Mucosa of stomach (tissue), 1 donor: ENCODE measurements around the gene PHACTR1.

Experiments
- H3K27me3 ChIP-seq: one replicate; pipeline ENCODE4 v1.7.0; 2013; ENCODE audit warnings: mild to moderate bottlenecking, low read length; ENCODE audit not compliant: control insufficient read depth, insufficient read depth
- H3K36me3 ChIP-seq: one replicate; pipeline ENCODE4 v1.7.0; 2013; ENCODE audit warnings: low read length; ENCODE audit not compliant: control insufficient read depth, insufficient read depth
- H3K4me1 ChIP-seq: one replicate; pipeline ENCODE4 v1.7.0; 2013; ENCODE audit warnings: mild to moderate bottlenecking, low read length; ENCODE audit not compliant: control insufficient read depth, insufficient read depth
- H3K4me3 ChIP-seq: one replicate; pipeline ENCODE4 v1.7.0; 2013; ENCODE audit warnings: low read length
- H3K9ac ChIP-seq: one replicate; pipeline ENCODE4 v1.7.0; 2013; ENCODE audit warnings: mild to moderate bottlenecking, low read length, moderate library complexity
- H3K9me3 ChIP-seq: one replicate; pipeline ENCODE4 v1.7.0; 2013; ENCODE audit warnings: mild to moderate bottlenecking, low read length, moderate library complexity; ENCODE audit not compliant: control insufficient read depth
- donor health status: Pancreatic carcinoma.

Gene PHACTR1

DNA sequence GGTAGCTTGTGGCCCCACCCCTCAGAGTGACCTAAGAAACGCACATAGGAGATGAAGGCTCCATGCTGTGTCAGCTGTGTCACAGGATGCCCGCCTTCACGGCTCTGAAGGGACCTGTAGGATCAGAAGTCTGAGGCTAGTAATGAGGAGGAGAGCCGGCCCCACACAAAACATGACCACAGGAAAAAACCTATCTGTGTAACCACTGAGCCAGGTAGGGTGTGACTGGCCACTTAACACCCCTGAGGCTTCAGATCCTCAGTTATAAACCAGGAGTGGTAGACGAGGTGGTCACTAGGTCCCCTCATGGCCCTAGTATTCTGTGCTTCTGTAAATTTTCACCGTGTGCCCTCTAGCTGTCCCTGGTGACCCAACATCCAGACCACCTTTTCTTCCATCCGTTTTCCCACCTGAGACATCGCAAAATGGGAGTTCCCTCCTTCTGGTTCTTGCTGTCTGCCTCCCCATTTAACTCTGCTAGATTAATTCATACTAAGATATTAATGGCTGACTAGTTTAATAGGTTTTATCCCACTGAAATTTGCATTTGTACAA is 558.9 kb downstream of the PHACTR1 start:
- Histone ChIP-seq H3K4me1 (no peaks in the 10 kb centered on the region), H3K36me3 (no peaks in the 10 kb centered on the region), H3K9ac (no peak overlapping the region), H3K9me3 (no peaks in the 10 kb centered on the region), H3K4me3 (no peak overlapping the region), H3K27me3 (no peaks in the 10 kb centered on the region)

- Histone ChIP-seq H3K4me1 (no peaks in the 10 kb centered on the region), H3K36me3 (no peaks in the 10 kb centered on the region), H3K9ac (no peak overlapping the region), H3K27me3 (no peaks in the 10 kb centered on the region), H3K4me3 (no peak overlapping the region), H3K9me3 (no peaks in the 10 kb centered on the region)
Measured at GRCh38 chr6:13277231-13277630, 560.7 kb downstream of the PHACTR1 start.

GRCh38 chr6:13278164-13278563 is 561.6 kb downstream of the PHACTR1 start:
- Histone ChIP-seq H3K36me3 (no peaks in the 10 kb centered on the region), H3K27me3 (no peaks in the 10 kb centered on the region), H3K4me3 (no peak overlapping the region), H3K4me1 (no peaks in the 10 kb centered on the region), H3K9ac (no peak overlapping the region), H3K9me3 (no peaks in the 10 kb centered on the region)

DNA sequence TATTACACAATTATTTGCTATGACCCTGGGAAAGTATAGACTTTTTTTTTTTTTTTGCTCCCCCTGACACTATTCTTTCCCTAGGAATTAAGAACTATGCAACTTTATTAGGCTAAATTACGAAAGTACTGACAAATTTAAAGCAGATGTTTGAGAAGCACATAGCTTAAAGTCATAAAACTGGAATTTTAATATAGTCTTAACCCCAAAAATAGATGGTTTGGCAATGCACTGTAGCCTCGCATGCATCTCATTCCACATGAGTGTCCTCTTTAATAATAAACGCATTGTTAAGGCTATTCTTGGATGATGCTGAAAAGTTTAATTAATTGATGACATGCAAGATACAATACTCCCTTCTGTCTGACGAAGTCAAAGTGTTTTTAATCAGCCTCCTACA is 562.4 kb downstream of the PHACTR1 start:
- Histone ChIP-seq H3K9me3 (no peaks in the 10 kb centered on the region), H3K36me3 (no peaks in the 10 kb centered on the region), H3K4me3 (no peak overlapping the region), H3K27me3 (no peaks in the 10 kb centered on the region), H3K9ac (no peak overlapping the region), H3K4me1 (no peaks in the 10 kb centered on the region)

DNA sequence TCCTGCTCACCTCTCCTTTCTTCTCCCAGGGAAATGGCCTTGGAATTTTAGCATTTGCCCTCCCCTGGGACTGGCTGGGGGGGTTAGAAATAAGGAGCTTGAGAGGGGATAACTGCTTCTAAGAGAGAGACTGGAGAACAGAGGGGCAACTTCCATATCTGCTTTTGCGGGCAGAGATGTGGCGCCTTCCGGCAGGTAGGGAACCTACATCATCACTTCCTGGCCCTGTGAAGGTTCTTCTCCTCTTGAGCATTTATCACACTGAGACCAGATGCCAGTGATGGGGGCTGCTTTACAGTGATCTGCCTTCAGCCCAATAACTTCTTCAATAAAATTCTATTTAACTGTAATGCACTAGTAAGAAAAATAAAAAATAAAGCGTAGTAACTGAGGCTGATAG is 563.7 kb downstream of the PHACTR1 start:
- H3K4me3 ChIP-seq: no peak overlapping the region
- no peaks in the 10 kb centered on the region for H3K27me3 ChIP-seq
- H3K4me1 ChIP-seq: no peaks in the 10 kb centered on the region
- no peaks in the 10 kb centered on the region for H3K9me3 ChIP-seq
- H3K9ac ChIP-seq: no peak overlapping the region
- no peaks in the 10 kb centered on the region for H3K36me3 ChIP-seq

DNA sequence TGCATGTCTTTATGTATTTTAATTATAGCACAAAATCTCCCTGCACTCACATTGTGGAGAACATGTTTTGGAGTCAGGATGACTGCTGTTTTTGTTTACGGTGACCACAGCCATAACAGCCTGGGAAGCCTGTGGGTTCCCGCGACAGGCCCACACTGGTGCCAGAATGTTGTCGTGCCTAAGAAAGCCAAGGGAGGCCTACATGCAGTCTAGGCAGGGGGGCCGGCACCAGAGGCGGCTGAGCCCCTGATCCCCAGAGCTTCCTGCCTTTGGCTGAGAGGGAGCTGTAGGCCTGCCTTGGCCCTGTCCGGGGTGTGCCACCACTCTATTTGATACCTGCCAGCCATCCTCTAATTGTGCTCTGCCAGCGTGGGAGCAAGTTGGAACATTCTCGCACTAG is 565.1 kb downstream of the PHACTR1 start:
- Histone ChIP-seq H3K9ac (no peak overlapping the region), H3K4me1 (no peaks in the 10 kb centered on the region), H3K36me3 (no peaks in the 10 kb centered on the region)

DNA sequence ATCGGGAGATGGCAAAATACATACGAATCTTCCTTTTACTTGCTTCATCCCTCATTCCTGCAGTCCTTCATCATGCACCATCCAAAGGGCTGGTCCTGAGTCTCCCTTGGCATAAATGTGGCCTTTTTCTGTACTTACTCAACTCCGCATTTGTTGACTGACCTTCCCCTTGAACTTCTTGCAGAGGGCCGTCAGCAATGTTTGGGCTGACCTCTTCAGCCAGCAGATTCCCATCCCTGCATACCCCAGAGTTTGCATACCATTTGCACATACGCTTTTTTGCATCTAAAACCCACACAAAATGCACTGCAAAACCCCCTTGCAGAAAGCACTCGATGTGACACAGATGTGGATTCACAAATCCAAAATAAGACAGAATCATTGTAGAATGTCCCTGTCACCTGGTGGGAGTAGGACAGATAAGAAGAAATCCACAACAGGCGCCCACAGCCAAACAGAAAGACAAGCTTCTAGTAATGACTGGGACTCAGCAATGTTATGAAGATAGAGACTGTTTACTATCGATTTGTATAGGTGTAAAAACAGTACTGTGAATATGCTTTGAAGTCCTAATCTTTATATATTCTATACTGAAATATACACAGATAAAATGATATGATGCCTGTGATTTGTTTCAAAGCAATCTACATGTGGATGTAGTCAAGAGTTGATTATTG is 566.0 kb downstream of the PHACTR1 start:
- no peaks in the 10 kb centered on the region for H3K27me3 ChIP-seq
- H3K9ac ChIP-seq: no peak overlapping the region
- no peaks in the 10 kb centered on the region for H3K4me1 ChIP-seq
- peaks cover 4% of the 10 kb centered on the region for H3K9me3 ChIP-seq
- no peaks in the 10 kb centered on the region for H3K36me3 ChIP-seq
- no peak overlapping the region for H3K4me3 ChIP-seq

More for the DNA sequence above, 565.1 kb downstream of the PHACTR1 start:
- no peaks in the 10 kb centered on the region for H3K27me3 ChIP-seq
- H3K9me3 ChIP-seq: no peaks in the 10 kb centered on the region
- no peak overlapping the region for H3K4me3 ChIP-seq

GRCh38 chr6:13283331-13283730 is 566.8 kb downstream of the PHACTR1 start:
- Histone ChIP-seq H3K4me3 (no peak overlapping the region), H3K4me1 (no peaks in the 10 kb centered on the region), H3K9ac (no peak overlapping the region), H3K27me3 (no peaks in the 10 kb centered on the region), H3K9me3 (peaks cover 7% of the 10 kb centered on the region), H3K36me3 (no peaks in the 10 kb centered on the region)

GRCh38 chr6:13284646-13285045 is 568.1 kb downstream of the PHACTR1 start:
- peaks cover 7% of the 10 kb centered on the region for H3K9me3 ChIP-seq
- no peak overlapping the region for H3K9ac ChIP-seq
- H3K4me3 ChIP-seq: no peak overlapping the region
- H3K27me3 ChIP-seq: no peaks in the 10 kb centered on the region
- H3K36me3 ChIP-seq: no peaks in the 10 kb centered on the region
- H3K4me1 ChIP-seq: no peaks in the 10 kb centered on the region

DNA sequence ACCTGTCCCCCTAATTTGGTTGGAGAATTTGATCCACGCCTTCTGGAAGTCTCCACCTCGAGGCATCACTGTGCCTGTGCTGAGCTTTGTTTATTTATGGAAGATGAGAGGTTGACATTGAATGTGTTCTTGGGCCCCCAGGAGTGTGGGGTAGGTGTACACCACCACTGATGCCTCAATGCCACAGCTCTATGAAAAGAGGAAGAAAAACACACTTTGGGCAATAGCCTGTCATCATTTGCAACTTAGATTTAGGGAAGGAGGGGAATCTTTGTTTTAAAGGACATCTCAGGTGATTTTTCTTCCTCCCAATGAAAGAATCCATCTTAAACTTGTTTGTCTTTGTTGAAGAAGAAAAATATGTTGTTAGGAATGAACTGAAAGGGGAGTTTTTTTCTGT is 569.1 kb downstream of the PHACTR1 start:
- Histone ChIP-seq H3K4me1 (peaks cover 5% of the 10 kb centered on the region), H3K9ac (no peak overlapping the region), H3K4me3 (no peak overlapping the region), H3K36me3 (no peaks in the 10 kb centered on the region), H3K9me3 (peaks cover 7% of the 10 kb centered on the region), H3K27me3 (no peaks in the 10 kb centered on the region)

GRCh38 chr6:13286181-13286580 is 569.6 kb downstream of the PHACTR1 start:
- H3K9me3 ChIP-seq: peaks cover 7% of the 10 kb centered on the region
- H3K27me3 ChIP-seq: no peaks in the 10 kb centered on the region
- no peak overlapping the region for H3K9ac ChIP-seq
- H3K4me3 ChIP-seq: no peak overlapping the region
- peaks cover 5% of the 10 kb centered on the region for H3K4me1 ChIP-seq
- no peaks in the 10 kb centered on the region for H3K36me3 ChIP-seq

GRCh38 chr6:13287104-13287503 is 570.5 kb downstream of the PHACTR1 start:
- peaks cover 7% of the 10 kb centered on the region for H3K9me3 ChIP-seq
- H3K36me3 ChIP-seq: no peaks in the 10 kb centered on the region
- no peak overlapping the region for H3K9ac ChIP-seq
- no peaks in the 10 kb centered on the region for H3K27me3 ChIP-seq
- peaks cover 5% of the 10 kb centered on the region for H3K4me1 ChIP-seq
- H3K4me3 ChIP-seq: no peak overlapping the region

DNA sequence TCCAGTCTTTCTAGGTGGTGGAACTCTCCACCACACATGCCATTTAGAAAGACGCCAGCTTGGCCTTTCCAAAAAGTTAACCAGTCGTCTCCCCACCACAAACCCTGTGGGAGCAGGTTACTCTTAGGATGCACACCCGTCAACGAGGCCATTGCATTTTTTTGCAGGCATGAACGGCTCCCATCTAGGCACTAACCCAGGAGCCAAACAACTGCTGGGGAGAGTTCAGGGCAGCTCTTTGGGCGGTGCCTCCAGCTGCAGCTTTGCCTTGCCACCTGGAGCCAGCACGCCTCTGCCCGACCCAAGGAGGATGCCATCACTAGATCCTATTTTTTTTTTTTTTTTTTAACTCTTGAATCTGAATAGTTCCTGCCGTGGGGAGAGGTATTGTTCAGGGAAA is 571.9 kb downstream of the PHACTR1 start:
- no peak overlapping the region for H3K4me3 ChIP-seq
- peaks cover 5% of the 10 kb centered on the region for H3K4me1 ChIP-seq
- H3K9ac ChIP-seq: no peak overlapping the region
- peaks cover 7% of the 10 kb centered on the region for H3K9me3 ChIP-seq
- no peaks in the 10 kb centered on the region for H3K27me3 ChIP-seq
- no peaks in the 10 kb centered on the region for H3K36me3 ChIP-seq
